SKM-1 treated with dmso at 0.1 percent for 144 hours (cell line): ENCODE results near the gene C17orf107.
"Not testable (repeated sequence)": the region's sequence is repeated elsewhere in the genome, so short reads cannot be mapped to it uniquely, and the experiment has no call there.

Source experiments
- DNase-seq: peaks from one replicate; lab custom pipeline; 2025; ENCODE audit not compliant: unreplicated experiment; lab: John Stamatoyannopoulos, UW

The C17orf107 gene

DNA sequence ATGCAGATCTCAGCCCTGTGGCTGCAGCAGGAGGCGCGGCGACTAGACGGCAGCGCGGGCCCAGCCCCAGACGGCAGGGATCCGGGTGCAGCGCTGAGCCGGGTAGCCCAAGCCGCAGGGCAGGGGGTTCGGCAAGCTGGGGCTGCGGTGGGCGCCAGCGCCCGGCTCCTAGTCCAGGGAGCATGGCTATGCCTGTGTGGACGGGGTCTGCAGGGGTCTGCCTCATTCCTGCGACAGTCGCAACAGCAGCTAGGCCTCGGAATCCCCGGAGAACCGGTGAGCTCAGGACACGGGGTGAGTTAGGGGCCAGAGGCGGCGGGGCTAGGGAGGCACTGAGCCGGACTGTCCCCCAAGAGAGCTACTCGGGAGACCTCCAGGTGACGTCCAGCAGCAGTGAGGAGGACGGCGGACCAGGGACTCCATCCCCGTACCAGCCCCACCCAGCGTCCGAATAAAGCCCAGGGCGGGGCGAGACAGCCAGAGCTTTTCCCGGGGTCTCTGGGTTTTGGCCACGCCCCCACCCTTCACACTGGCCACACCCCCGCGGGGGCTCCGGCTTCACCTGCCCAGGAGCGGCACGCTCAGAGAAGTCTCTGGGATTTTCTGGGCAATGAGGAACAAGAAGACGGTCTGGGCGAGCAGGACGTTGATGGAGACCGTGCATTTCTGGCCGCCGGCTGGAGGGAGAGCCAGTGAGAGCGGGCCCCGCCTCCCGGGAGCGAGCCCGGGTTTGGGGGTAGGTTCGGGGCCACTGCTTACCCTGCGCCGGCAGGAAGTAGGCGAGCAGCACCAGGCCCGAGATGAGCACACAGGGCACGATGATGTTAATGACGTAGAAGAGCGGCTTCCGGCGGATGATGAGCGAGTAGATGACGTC lies 1.1 kb downstream of the C17orf107 start:
- no peak for DNase-seq

DNA sequence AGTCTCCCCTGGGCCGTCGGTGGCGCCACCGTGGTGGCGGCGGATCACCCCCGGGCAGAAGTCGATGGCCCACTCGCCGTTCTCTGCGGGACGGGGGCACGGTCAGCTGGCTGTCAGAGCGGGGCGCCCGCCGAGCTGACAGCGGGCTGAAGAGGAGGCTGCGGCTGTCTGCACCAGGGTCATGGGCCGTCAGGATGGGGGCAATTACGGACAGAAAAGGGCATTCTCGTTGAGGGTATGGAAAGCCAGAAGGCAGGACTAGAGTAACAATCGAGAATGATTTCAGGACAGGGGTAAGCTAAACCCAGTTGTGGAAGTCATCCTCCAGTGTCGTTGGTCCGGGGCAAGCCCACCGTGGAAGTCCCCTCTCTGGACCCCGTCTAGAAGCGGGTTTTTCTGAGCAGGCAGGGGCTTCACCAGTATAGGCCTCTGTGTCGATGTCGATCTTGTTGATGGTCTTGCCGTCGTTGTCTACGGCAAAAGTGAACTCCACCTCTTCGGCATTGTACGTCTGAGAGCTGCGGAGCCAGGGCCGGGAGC lies 1.8 kb downstream of the C17orf107 start:
- DNase-seq: no peak

DNA sequence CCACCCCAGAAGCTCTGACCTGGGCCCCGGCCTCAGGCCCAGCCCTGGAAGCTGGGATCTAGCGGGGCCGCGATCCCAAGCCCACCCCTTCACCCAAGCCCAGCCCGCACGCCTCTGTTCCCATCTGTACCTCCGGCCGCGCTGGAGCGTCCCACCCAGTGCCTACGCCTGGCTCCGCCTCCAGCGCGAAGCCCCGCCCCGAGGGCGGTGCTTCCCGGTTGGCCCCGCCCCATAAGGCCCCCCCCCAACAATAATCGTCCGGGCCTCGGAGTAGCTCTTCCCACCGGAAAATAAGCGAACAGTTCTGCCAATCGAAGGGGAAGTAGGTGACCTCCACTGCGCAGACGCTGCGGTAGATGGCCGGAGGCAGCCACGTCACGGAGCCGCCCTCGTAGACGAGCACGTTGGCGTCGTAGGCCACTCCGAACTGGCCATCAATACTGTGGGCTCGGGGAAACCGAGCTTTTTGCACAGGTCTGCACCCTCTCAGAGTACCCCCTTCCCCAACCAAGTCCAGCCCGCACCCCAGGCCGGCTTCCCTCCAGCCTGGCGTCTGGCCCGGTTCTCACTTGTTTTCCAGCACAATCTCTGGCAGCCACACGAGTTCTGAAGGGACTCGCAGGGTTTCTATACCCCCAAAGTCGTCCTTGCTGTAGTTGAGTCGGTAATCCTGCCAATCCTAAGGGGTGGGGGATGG lies 2.5 kb downstream of the C17orf107 start:
- no peak for DNase-seq

DNA sequence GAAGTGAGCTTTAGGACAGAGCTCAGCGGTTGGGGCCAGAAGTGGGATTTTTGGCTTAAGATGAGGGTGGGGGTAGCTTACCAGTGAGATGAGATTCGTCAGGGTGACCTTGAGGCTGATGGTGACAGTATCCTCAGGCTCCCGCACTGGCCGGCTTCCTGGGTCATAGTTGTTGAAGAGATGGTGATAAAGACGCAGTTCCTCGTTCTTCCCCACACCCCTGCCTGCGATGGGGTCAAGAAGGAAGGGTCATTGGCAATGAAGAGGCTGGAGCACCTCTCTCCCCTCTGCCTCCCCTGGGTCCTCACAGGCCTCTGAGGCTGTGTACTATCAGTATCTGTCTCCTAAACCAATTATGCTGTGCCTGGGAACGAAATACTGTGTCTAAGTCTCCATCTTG lies 3.2 kb downstream of the C17orf107 start:
- DNase-seq: no peak

DNA sequence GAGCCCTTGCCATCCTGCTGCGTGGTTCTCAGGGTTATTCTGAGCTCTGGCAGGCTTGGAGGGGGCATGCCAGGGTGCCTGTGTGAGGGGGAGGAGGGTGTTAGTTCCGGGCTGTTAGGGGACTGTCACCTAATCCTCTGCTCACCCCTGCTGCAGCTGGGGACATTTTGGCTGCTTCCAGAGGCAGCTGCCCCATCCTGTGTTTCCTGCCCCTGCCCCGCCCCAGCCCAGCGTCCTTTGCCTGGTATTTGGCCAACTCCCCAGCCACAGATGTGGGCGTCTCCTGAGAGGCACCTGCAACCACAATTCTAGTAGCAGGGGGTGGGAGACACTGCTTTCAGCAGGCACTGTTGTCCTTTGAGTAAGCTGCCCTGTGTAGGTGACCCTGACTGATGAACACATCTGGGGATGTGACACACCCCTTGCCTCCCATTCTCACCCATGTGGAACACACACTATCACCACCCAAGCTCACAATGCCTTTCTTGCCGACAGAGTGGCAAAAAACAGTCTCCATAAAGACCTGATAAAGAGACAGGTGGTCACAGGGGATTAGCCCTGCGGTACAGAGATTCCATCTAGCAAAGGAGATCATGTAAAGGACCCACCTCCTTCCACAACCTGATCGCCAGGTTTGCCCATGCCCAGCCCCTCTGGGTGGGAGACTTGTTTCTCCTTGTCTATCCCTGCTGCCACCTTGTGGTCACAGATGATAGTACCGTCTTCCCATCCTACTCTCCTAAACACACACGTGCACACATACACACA lies 3.9 kb downstream of the C17orf107 start, which contains the start of gene CHRNE:
Gene CHRNE (minus strand): TSS at position 48 of the 768 bp plus-strand sequence. CDS start 35 bp downstream, at position 13.
- DNase-seq: peak; percentile 26

DNA sequence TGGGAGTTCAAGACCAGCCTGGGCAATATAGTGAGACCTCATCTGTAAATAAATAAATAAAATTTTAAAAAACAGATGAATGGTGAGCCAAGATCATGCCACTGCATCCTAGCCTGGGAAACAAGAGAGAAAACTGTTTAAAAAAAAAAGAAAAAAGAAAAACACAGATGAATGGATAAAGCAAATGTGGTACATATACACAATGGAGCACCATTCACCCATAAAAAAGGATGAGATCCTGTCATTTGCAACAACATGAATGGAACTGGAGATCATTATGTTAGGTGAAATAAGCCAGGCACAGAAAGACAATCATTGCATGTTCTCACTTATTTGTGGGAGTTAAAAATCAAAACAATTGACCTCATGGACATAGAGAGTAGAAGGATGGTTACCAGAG lies 7.3 kb downstream of the C17orf107 start:
- DNase-seq: not testable (repeated sequence)

DNA sequence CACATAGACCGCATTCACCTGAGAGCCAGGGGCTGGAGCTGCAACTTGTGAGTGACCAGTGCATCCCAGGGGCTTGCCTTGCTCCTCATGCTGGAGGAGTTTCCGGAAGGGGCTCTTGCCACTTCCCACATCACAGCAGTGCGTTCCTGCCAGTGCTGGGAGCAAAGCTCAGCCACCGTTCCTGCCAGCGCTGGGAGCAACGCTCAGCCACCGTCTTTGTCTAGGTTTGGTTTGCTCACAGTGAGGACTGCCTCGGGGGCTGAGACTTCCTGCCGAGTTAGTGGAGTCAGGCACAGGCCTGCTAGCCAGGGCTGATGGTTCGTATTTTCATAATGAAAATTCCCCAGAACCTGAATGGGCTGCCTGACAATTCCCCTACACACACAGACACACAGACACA lies 9.0 kb downstream of the C17orf107 start:
- DNase-seq: no peak

DNA sequence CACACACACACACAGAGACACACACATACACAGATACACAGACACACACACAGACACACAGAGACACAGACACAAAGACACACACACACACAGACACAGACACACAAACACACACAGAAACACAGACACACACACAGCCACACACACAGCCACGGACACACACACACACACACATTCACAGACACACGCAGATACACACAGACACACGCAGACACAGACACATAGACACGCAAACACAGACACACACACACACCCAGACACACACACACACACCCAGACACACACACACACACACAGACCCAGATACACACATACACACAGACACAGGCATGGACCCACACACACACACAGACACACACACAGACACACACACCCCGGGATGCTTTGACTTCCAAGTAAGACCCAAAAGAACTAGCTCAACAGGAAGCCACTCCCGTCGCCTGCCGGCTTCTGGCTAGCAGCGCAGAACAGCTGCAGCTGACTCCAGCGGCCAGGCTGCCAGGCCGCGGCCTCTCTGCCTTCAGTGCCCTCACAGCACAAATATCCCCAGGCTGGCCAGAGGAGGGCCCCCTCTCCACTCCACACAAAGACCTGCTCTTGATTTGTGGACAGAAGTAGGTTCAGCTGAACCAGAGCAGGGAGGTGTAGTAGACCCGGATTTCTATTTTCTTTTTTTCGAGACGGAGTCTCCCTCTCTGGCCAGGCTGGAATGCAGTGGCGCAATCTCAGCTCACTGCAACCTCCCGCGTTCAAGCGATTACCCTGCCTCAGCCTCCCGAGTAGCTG lies 9.6 kb downstream of the C17orf107 start:
- peak; percentile 65 for DNase-seq

DNA sequence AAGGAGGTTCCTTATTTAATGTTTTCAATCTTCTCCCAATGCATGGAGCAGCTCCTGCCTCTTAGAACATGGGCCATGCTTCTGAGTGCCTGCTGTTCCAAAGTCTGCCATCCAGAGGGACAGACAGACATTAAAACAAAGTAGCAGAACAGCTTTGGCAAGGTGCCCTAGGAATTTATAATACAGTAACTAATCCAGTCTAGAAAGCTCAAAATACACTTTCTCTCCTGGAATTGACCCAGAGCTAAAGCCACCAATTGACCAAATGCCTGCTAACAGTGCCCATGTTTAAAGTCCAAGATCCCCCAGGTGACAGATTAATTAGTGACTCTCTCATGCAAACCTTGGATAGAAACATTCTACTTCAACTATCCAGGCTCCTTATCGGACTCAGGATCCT lies 14.7 kb downstream of the C17orf107 start:
- no peak for DNase-seq

DNA sequence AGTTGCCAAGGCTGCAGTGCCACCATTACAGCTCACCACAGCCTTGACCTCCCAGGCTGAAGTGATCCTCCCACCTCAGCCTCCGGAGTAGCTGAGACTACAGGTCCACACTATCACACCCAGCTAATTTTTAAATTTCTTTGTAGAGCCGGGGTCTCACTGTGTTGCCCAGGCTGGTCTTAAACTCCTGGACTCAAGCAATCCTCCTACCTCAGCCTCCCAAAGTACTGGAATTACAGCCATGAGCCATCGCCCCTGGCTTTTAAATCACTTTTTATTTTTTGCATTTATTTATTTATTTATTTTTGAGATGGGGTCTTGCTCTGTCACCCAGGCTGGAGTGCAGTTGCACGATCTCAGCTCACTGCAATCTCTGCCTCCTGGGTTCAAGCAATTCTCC lies 15.2 kb downstream of the C17orf107 start:
- not testable (repeated sequence) for DNase-seq

DNA sequence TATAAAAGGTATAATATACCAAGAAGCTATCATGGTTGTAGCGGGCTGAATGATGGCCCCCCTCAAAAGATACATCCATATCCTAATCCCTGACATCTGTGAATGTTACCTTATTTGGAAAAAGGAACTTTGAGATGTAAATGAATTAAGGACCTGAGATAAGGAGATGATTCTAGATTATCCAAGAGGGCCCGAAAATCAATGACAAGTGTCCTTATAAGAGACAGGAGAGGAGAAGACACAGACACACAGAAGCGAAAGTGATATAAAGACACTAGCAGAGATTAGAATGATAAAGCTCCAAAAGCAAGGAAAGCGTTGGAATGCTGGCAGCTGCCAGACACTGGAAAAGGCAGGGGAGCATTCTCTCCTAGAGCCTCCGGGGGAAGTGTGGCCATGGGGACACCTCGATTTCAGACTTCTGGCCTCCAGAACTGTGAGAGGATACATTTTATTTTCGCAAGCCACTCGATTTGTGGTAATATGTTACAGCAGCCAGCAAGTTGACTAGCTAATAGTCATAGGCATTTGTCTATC lies 20.2 kb downstream of the C17orf107 start:
- no peak for DNase-seq

DNA sequence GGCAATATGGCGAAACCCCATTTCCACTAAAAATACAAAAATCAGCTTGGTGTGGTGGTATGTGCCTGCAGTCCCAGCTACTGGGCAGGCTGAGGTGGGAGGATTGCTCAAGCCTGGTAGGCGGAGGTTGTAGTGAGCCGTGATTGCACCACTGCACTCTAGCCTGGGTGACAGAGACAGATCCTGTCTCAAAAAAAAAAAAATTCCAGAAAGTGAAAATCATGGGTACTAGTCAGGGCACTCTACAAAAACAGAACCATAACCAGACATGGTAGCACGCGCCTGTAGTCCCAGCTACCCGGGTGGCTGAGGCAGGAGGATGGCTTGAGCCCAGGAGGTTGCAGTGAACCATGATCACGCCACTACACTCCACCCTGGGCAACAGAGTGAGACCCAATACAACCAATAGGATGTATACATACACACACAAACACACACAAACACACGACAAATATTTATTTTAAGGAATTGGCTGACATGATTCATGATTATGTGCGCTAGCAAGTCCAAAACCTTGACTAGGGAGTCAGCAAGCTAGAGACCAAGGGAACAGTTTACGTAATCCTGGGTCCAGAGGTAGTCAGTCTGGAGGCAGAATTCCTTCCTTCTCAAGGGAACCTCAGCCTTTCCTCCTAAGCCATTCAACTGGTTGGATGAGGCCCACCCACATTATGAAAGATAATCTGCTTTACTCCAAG lies 21.2 kb downstream of the C17orf107 start:
- peak; percentile 1 for DNase-seq

DNA sequence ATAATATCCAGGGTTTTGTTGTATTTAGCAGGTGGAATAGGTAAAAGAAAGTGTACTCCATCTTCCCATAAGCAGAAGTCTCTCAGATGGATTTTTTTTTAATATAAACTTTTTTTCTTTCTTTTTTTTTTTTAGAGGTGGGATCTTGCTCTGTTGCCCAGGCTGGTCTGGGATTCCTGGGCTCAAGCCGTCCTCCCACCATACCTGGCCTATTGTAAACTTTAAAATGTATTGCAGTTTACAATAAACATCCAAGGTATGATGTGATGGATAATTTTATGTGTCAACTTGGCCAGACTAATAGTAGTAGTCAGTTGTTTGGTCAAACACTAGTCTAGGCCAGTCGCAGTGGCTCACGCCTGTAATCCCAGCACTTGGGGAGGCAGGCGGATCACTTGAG lies 22.0 kb downstream of the C17orf107 start:
- no peak for DNase-seq

DNA sequence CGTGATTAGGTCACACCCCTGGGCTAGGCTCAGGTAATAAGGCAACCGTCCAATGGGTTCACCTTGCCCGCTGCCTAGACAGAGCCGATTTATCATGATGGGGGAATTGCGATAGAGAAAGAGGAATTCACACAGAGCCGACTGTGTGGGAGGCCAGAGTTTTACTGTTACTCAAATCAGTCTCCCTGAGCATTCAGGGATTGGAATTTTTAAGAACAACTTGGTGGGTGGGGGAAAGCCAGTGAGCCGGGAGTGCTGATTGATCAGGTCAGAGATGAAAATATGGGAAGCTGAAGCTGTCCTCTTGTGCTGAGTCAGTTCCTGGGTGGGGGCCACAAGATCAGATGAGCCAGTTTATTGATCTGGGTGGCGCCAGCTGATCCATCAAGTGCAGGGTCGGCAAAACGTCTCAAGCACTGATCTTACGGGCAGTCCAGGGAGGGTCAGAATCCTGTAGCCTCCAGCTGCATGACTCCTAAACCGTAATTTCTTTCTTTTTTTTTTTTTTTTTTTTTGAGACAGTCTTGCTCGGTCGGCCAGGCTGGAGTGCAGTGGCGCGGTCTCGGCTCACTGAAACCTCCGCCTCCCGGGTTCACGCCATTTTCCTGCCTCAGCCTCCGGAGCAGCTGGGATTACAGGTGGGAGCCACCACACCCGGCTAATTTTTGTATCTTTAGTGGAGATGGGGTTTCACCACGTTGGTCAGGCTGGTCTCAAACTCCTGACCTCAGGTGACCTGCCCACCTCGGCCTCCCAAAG lies 27.4 kb downstream of the C17orf107 start:
- DNase-seq: not testable (repeated sequence)

DNA sequence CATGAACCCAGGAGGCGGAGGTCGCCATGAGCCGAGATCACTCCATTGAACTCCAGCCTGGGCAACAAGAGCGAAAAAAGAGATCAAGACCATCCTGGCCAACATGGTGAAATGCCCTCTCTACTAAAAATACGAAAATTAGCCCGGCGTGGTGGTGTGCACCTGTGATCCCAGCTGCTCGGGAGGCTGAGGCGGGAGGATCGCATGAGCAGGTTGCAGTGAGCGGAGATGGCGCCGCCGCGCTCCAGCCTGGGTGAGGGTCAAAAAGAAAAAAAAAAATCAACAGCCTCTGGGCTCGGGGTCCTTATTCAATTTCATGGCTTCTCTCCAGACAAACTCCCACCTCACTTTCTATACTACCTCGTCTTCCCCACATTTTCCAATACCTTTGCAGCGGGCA lies 29.5 kb downstream of the C17orf107 start:
- DNase-seq: no peak

DNA sequence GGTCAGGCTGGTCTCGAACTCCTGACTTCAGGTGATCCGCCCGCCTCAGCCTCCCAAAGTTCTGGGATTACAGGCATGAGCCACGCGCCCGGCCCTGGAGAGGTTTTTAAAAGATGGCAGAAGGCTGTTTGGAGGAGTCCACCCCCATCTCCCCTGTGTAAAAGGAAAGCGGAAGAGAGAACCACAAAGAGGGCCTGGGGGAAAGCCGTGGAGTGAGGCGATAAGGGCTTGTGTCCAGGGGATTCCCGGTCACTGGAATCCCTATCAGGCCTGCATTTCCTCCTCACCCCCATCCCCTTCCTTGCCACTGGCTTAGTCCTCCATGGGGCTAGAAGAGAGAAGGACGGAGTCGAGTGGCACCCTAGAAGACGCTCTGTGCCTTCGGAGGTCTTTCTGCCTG lies 32.6 kb downstream of the C17orf107 start, which contains the start of gene GP1BA:
Gene GP1BA (plus strand): TSS at position 315 of the 400 bp plus-strand sequence. CDS start 328 bp downstream, outside the sequence.
- DNase-seq: no peak

DNA sequence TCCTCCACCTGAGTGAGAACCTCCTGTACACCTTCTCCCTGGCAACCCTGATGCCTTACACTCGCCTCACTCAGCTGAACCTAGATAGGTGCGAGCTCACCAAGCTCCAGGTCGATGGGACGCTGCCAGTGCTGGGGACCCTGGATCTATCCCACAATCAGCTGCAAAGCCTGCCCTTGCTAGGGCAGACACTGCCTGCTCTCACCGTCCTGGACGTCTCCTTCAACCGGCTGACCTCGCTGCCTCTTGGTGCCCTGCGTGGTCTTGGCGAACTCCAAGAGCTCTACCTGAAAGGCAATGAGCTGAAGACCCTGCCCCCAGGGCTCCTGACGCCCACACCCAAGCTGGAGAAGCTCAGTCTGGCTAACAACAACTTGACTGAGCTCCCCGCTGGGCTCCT lies 33.4 kb downstream of the C17orf107 start:
- DNase-seq: no peak

DNA sequence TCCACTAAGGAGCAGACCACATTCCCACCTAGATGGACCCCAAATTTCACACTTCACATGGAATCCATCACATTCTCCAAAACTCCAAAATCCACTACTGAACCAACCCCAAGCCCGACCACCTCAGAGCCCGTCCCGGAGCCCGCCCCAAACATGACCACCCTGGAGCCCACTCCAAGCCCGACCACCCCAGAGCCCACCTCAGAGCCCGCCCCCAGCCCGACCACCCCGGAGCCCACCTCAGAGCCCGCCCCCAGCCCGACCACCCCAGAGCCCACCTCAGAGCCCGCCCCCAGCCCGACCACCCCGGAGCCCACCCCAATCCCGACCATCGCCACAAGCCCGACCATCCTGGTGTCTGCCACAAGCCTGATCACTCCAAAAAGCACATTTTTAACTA lies 34.3 kb downstream of the C17orf107 start:
- DNase-seq: no peak
